RPMI7951 (cell line): Measurements from ENCODE around the gene TMEM19. TPM values are rescaled to one million over a fixed set of nuclear protein-coding genes. Genes with fewer than 3 reads are reported as not detected.

Experiments used
- DNase-seq: peaks from one replicate; pipeline ENCODE4 v3.0.0-alpha.2; 2012; ENCODE audit warnings: low read depth
- total RNA-seq: library from RNA; depleted of rRNA; stranded (reverse); fragments of >200 nt; shearing (Covaris generic); gene quantifications from 2 replicates; pipeline ENCODE4 v1.2.3, GENCODE V29; 2014; rRNA removed

Gene TMEM19
- total RNA-seq, result 40.2 and 49.7 TPM in 2 replicates

DNA sequence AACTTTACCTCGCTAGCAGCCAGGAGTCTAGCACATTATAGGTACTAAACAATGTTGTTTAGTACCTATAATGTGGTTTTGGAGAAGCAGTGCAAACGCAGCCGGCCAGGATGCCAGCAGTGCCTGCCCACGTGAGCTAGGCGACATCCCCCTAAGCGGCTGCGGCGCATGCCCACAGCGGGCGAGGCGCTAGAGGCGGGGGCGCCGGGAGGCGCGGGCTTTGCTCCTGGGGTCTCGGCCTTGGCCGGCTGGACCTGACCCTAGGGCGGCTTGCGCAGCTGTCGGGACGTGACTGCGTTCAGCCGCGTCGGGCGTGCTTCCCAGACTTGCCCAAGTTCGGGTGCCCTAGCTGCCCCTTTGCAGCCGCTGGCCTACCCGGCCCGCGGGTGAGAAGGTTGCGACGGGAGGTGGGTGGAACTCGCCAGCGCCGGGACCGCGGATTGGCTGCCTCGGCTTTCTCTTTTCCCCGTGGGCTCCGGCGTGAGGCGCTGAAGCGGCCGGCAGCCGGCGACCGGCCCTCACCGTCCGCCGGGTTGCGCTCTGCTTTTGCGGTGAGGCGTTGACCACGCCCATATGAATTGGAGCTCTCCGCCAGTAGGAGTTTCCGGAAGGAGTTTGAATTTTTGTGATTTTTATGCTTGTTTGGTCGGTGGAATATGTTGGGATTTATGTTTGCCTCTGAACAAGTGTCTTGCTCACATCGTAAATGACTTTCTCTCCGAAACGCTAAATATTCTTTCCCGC lies at the start of gene TMEM19:
TSS of gene TMEM19 (plus strand) at position 169 of the 744 bp plus-strand sequence. CDS start 599 bp downstream, outside the sequence.
- DNase-seq, result peak; percentile 89

DNA sequence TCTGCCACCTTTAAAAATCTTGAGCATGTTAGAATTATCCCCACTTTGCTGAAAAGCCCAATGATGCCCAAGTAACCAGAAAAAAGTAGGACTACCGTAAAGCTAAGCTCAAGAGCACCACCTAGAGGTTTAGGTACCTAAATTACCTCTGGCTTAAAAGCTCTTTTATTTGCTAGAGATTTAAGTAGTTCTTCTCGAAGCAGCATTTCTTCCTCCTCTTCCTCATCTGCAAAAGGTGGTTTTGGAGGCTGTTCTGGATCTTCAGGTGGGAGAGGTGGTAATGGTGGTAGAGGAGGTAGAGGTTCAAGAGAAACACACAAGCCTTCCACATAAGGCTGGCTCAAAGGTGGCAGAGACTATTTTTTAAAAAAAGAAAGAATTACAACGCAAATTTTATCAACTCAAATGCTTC lies 49.2 kb upstream of the TMEM19 start:
- peak; percentile 51 for DNase-seq

DNA sequence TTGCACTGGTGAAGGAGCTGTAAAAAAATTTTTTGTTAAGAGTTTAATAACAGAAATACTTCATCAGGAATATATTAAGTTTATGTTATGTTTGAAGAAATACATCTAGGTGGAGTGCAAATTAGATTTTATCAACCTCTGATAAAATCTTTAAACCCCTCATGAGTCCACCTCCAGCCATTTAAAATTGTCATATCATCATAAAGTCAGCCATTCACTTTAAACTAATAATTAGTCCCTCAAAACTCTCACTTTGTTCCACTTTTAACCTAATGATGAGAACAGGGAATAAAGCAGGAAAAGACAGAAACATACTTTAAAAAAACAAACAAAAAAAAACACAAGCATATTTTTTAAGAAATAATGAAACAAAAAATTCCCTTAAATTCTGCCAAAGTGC lies 47.4 kb upstream of the TMEM19 start:
- no peak for DNase-seq

DNA sequence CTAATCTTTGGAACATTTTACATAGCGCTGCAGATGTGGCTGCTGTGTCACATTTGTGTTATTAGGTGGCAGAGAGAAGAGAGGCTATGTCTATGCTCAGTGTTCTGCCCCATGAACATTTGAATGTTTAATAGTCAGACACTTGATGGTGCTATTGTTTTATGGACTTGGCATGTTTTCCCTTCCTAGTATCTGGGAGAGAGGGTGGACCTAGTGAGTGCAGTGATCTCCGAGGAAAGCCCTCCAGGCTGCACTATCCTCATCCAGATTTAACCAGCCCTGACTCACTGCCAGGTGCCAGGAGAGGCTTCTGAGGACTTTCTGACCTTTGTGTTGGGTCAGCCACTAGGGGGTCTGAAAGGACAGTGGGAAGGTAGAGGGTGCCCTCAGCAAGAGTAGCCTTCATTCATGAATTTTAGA lies 46.5 kb upstream of the TMEM19 start:
- peak; percentile 31 for DNase-seq

DNA sequence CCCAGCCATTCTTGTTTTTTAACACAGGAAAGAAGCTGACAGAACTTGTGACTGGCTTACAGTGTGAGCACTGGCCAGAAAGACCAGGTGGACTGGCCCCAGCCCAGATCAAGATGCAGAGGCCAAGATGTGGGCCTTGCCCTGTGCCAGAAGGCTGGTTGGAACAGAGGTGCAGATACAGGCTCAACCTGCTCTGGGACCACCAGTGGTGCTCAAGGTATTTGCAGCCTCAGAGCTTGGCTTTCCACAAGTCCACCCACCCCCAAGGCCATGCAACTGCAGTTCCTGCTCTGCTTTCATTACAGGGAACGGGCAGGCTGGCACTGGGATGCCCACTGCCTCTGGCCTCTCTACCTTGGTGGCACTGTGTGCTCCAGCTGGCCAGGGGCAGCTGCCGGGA lies 45.6 kb upstream of the TMEM19 start:
- DNase-seq, result no peak

DNA sequence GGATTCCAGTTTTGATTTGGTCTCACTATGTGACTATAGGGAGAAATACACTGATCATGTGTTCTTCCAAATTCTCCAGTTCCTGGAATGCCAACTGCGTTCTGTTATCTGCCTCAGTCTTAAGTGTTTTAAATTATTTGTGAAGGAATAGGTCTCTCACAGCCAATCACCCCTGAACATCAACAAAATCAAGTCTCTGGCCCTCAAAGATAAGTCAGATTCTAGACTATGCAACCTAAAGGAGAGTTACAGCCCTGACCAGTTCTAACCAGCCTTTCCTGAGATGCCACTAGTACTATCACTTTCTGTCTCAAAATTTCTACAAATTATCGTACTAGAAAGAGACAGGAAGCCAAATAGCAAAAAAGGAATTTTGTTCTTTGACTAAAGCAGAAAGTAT lies 44.5 kb upstream of the TMEM19 start:
- DNase-seq, result no peak

DNA sequence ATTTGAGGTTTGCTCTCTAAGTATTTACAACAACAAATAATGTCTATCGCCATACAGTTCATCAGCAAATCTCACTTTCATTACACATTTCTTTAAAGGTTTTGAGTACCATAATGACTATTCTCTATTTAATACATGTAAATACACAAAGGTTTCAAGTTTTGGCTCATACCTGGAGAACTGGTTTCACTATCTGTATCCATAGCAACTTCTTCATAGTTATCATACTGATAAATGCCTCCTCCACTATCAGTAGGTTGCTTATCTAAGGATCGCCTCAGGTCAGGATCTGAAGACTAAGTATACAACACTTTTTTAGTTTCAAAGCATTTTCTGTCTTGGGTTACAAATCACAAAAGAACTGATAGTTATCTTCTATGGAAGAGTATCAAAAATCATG lies 43.6 kb upstream of the TMEM19 start:
- no peak for DNase-seq

DNA sequence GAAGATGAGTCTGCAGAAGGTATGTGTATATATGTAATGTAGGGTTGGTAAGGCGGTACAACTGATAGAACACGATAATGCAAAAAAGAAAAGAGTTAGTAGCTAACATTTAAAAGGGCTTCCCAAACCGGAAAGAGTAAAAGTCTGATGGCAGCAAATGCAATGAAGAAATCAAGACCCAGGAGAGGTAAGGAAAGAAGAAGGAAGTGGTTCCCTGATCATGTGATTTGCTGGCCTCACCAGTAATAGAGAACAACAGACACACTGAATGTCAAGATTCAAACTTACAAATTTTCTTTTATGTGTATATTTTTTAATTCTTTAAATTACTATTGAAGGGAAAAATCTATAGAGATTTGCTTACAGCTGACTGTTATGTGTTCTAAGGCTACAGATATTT lies 40.6 kb upstream of the TMEM19 start:
- no peak for DNase-seq

DNA sequence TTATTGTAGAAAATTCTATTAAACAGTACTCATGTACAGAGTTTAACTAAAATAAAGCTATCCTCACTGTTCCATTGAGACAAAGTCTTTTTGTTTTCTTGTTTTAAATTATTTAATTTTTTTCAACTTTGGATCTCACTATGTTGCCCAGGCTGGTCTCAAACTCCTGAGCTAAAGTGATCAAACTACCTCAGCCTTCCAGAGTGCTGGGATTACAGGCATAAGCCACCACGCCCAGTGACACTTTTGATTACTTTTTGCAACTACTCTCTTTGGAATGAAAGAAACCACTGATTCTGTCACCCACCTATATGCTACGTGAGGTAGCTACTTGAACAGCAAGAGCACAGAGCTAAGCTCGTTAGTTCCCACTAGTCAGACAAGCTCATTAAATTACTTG lies 39.4 kb upstream of the TMEM19 start:
- no peak for DNase-seq

DNA sequence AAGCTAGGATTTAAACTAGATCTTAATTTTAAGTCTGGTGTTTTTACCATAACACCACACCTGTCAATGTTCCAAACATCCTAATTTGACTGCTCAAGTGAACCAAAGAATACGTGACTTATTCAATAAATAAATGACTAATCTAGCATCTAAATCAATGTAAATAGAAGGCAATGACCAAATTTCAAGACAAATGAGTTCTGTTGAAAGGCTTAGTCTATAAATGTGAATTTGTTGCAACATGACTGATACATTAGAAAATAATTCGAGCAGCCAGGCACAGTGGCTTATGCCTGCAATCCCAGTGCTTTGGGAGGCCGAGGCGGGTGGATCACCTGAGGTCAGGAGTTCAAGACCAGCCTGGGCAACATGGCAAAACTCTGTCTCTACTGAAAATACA lies 37.3 kb upstream of the TMEM19 start:
- no peak for DNase-seq

DNA sequence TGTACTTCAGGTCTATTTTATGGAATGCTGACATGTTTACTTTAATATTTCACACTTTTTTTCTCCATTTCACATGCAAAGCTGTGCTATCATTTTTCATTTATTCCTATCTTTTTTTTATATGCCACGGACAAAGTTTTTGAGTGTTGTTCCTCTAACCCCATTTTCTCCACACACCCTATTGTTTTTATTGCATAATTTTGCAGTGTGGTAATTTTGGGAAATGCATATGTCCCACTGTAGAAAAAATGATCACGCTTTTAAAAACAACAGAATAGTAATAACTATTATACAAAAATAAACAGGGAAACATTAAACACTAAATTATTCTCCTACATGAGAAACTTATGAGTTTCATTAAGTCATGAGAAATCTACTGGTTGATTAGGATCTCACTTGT lies 36.5 kb upstream of the TMEM19 start:
- DNase-seq, result no peak

DNA sequence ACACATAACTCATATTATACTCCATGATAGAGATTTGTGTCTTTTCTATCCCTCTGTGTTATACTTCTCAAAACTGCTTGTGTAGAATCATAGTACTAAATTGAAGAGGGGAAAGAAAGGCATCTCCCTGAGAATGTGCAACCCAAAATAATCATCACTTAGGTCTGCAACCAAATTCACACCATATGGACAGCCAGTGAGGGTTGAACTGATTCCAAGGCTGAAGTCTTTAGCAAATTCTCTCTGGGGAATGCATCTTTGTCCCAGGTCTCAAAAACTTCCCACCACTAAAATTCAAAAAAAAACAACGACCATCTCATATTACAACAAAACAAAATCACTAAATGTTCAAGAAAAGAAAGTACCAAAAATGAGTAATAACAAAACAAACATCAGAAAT lies 33.2 kb upstream of the TMEM19 start:
- DNase-seq, result no peak

DNA sequence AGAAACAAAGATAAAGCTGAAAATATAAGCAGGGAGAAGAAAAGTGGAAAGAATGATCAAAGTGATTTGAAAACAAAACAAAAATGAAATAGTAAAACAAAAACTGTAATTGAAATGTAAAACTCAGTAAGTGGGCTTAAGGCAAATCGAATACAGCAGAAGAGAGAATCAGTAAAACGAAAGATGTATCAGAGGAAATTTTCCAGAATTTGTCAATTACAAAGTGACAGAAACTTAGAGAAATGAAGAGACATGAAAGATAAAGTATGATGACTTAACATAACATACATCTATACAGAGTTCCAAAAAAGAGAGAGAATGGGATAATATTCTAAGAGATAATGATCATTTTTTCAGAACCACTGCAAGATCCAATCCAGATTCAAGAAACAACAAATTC lies 32.7 kb upstream of the TMEM19 start:
- DNase-seq, result no peak

DNA sequence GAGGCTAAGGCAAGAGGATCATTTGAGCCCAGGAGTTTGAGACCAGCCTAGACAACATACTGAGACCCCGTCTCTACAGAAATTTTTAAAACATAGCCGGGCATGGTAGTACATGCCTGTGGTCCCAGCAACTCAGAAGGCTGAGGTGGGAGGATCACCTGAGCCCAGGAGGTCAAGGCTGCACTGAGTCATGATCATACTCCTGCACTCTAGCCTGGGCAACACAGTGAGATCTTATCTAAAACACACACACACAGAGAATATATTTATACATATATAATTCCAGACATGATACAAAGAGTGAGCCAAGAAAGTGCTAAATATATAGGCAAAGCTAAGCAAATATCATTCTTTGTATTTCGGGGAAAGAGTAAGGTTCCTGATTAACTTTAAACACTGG lies 31.7 kb upstream of the TMEM19 start:
- no peak for DNase-seq

DNA sequence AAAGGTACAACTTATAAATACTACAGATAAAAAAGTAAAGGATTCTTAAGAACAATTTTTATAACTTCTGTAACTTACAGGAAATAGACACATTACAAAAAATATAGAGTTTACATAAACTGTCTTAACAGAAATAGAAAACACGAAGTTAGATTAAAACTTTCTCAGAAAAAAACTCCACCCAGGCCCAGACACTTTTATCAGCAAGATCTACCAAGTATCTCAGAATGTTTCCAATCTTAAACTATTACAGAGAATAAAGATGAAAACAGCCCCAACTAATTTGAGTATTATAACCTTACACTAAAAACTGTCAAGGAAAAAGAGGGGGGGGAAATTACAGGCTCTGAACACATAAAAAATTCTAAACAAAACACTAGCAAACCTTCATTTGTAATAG lies 30.4 kb upstream of the TMEM19 start:
- DNase-seq, result no peak

DNA sequence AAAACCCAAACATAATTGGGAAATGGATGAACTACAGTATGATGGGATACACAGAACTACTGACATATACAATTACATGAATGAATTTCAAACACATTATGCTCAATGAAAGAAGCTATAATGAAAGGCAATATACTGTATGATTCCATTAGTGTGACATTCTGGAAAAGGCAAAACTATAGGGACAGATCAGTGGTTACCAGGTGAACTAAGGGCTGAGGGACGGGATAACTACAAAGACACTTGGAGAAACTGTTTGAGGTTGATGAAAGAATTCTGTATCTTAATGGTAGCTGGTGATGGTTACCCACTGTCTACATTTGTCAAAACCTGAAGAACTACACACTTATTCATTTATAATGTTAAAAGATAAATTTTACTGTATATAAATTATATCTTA lies 30.0 kb upstream of the TMEM19 start:
- no peak for DNase-seq

DNA sequence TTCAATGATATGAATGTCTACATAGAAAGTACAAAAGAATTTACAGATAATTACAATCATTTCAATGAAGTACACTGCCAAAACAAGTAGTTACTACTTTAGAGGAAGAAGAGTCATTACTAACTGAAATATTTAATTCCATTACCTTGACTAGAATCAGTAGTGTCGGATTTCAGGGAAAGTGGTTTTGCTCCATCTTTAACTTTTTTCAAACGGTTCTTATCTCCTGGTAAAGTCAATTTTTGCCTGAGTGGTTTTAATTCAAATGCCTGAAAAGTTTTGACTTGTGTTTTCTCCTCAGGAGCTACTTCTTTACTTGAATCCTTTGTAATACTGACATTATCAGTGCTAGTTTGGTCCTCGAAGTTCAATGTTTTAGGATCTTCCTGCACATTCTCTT lies 29.1 kb upstream of the TMEM19 start:
- DNase-seq, result no peak

DNA sequence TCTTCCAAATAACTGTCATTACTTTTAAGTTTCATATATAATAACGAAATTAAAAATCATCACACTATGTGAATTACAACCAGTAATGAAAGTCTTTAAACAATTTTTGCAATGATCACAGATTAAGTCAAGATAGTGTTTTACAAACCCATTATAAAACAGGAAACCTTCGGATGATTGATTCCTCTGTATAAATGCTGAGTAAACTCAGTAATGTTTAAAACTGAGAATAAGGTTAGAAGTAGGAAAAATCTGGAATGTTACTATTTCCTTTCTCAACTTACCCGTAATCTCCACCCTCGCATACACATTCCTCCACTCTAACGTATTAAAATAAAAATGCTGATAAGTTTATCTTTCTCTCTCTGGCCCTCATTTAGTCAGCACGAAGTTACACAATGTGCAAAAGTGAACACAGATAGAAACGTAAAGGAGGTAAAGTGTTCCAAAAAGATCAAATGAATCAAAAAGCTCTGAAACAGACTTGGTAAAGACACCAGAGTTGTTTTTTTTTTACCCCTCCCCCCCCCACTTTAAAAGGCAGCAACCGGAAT lies 23.8 kb upstream of the TMEM19 start:
- DNase-seq, result no peak

DNA sequence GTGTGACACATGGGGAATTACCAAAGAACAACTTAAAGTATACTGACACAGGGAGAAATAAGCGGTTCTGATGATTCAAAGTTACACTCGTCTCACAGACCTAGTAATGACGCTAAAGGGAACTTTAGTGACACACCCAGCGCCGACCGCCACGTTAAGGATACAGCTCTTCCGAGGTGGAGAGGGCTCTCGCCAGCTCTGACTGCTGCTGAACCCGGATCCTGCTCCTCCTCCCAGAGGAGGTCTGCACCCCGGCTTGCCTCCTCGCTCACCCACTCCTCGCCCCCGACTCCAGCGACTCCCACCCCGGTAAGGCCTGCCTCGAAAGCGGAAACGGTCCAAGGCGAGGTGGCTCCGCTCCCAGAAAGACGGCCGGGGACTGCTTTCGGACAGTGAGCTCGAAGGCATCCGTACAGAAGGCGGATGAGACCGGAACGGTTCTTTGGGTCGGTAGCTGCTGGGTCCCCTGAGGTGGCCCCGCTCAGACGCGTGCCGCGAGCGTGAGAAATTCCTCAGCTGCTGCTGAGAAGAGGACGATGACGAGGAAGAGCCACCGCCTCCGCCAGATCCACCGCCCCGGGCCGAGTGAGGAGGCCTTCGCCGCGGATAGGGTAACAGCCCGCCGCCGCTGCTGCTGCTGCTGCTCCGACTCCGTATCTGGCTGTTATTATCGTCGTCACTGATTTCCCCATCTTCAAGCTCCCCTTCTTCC lies 22.9 kb upstream of the TMEM19 start:
- DNase-seq, result peak; percentile 54

DNA sequence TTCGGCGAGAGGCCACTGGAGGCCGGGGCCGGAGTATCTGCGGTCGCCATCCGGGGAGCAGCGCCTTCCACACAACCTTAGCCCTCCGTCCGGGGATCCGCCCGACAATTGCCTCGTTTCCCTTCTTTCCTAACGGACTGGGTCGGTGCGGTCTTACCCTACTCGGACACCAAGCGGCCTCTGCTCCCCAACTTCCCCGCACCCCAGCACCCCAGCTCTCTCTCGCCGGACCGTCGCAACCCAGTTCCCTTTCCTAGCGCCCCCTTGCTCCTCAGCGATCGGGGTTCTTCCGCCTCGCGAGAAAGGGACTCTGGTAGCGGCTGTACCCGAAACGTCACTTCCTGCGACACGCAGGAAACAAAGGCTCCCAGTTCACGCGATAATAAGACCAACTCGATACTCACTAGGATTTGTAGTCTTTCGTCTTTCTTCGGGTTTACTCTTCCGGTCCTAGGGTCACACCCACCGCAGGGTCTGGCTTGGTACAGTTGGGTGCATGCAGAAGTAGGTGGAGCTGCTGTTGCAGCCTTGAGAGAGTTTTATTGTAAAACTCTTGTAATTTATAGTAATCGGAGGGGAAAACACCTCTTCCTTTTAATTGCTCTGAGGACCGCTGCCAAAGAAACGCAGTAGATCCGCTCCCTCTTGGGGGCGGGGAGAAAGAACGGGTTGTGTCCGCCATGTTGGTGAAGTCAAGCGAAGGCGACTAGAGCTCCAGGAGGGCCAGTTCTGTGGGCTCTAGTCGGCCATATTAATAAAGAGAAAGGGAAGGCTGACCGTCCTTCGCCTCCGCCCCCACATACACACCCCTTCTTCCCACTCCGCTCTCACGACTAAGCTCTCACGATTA lies 22.1 kb upstream of the TMEM19 start, which contains the start of the genes THAP2 and ZFC3H1:
TSS of gene THAP2 (plus strand) at position 741 of the 850 bp plus-strand sequence. CDS start 209 bp downstream, outside the sequence.
TSS of gene ZFC3H1 (minus strand) at position 288 of the 850 bp plus-strand sequence. CDS start at position 50, 238 bp downstream.
- peak; percentile 99 for DNase-seq

DNA sequence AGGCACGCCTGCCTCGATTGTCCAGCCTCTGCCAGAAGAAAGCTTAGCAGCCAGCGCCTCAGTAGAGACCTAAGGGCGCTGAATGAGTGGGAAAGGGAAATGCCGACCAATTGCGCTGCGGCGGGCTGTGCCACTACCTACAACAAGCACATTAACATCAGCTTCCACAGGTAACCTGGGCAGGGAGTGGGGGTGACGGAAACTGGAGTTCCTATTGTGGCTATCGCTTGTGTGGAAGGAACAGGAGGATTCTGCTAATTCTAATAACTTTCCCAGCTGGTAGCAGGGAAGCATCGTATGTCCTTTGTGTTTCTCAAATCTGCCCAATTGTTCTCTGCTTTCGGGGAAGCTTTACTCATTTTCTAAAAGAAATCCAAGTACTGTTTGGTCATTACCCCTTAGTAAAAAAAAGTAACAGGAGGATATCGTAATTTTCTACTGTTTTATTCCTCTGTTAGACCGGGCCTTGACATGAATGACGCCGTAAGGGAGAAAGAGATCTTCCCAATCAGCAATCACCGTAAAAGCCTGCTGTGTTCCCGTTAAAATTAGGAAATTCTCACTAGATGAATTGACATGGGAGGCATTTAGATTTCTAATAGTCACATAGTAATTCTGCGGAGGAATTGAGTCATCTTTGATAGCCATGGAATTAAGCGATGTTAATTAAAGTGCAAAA lies 21.3 kb upstream of the TMEM19 start:
- no peak for DNase-seq
